MV-4-11 (cell line): ENCODE results near the gene MOV10.

Source experiments
- DNase-seq: peaks from one replicate; lab custom pipeline; 2025; lab: John Stamatoyannopoulos, UW

MOV10 gene

GRCh38 chr1:112743174-112744008, 68.9 kb downstream of the MOV10 start:
- DNase-seq, result no peak

GRCh38 chr1:112744009-112744578, 69.6 kb downstream of the MOV10 start:
- no peak for DNase-seq

- no peak for DNase-seq
Measured at GRCh38 chr1:112748396-112748795, 73.9 kb downstream of the MOV10 start.
